GM12873 (cell line): ENCODE results near the gene STAG1.

Source experiments
- CTCF ChIP-seq: IDR thresholded peaks from 2 replicates; pipeline ENCODE4 v1.5.1; 2012; ENCODE audit warnings: low read depth, mild to moderate bottlenecking, moderate library complexity, low read length, control low read depth; ENCODE audit not compliant: insufficient read depth; ENCODE audit errors: missing control alignments

Gene STAG1

DNA sequence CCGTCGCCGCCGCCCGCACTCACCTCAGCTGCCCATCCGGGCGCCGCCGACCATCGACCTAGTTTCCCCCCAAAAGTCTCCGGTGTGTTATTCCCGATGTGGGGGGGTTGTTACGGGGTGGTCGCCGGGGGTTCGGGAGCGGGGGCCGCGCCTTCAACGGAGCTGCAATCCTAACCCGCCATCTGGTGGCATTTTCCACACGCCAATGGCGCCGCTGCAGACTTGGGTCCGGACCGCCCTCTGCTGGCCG is at the start of gene STAG1:
TSS of gene STAG1 (minus strand) at position 207 of the 250 bp plus-strand sequence. CDS start 121,480 bp downstream, outside the sequence.
- TF ChIP-seq CTCF: peak; percentile 92

DNA sequence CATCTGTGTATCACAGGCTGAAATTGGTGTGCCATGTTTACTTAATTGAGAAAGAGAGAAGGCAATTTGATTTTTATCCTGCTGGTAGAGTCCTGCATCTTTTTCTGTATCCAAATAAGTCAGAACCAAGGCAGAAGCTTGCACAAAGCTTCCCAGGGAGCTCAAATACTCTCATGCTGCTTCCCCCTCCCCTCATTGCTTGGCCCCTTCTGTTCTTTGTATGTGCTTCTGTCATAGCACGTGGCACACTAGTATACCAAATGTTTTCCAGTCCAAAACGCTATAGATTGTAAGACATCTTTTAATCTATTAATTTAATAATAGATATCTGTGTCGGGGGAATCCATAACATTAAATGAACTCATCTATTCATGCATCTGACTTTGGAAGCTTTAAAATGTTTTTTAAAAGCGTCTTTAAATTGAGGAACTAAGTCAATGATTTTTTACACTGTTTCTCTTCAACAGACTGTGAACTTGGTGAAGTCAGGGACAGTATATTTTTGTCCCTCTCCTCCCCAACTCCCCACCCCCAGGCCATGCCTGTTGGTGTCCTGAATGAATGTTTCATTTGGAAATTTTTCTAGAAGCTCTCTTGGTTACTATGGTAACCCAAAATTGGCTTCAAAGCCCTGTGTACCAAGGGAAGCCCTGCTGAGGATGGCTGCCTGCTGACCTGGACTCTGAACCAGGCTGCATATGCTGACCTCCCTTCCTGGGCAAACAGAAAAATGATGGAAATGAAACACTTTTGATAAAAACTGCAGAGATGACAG is 40.6 kb upstream of the STAG1 start:
- TF ChIP-seq CTCF: no peak

DNA sequence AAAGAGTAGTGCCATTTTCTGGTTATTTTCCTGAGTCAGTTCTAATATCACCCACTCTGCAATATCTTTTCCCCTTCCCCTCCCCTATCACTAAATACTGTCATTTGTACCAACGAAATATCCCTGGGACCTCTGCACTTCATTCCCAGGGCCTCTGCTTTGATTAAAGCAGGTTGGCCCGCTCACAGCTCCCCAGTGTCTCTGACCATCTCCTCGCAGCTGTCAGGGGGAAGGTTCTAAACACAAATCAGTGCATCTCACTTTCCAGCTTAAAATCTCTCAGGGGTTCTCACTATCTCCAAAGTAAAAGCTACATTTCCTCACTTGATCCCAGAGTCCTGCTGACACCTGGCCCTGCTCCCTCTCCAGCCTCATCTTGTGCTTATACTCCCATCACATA is 38.6 kb upstream of the STAG1 start:
- TF ChIP-seq CTCF: no peak

GRCh38 chr3:136789976-136790375 is 37.8 kb upstream of the STAG1 start:
- no peak for TF ChIP-seq CTCF

- no peak for TF ChIP-seq CTCF
These were observed 36.0 kb upstream of the STAG1 start for GRCh38 chr3:136788154-136788553.

DNA sequence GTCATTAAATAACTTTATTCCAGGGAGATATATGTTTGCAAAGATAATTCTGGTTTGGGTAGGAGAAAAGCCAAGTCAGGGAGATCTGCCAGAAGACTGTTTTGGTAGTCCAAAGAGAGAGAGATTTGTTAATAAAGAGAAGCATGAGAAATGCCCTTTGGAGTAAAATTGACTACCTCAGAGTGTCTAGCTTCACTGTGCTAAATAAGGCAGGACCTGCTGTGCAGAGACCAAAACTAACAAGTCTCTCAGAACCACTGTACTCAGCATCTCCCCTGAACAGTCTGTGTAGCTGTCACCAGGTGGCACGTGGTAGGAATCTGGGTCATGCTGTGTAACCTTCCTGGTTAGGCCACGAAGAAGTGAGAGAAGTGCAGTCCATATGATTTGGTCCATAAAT is 35.2 kb upstream of the STAG1 start:
- TF ChIP-seq CTCF: no peak

- no peak for TF ChIP-seq CTCF
These were observed 31.6 kb upstream of the STAG1 start for GRCh38 chr3:136783708-136784191.
